ENCODE data around the gene WDR26. TPM values are rescaled to one million over a fixed set of nuclear protein-coding genes. Genes with fewer than 3 reads are reported as not detected.
A peak's percentile ranks its signal among the peaks of the same experiment; 100 is the strongest.

Gene WDR26
- total and polyA plus RNA-seq, 9 of the 15 experiments (the other 6 are each of a cell fraction or from before 2014, with no cell fraction given) = 11.5 to 66.0 (median 39.8) TPM

- TF ChIP-seq ZNF639 (CRISPR knock-in tag; conservative IDR thresholded peaks at IDR 0.05 in 1 of 2, IDR thresholded peaks at IDR 0.05 in 1 of 2) = no peak
- TF ChIP-seq ZBTB11 (CRISPR knock-in tag; IDR thresholded peaks at IDR 0.05) = 0 out of 6 replicates have a peak, but pooled peaks of 1 of the 3 experiments have one; percentile 45
- no peak for TF ChIP-seq CGGBP1 (CRISPR knock-in tag; IDR thresholded peaks at IDR 0.05)
- TF ChIP-seq NFIX (CRISPR knock-in tag; IDR thresholded peaks at IDR 0.05; ENCODE audit: low read depth) = no peak
- no peak for TF ChIP-seq BDP1 (IDR thresholded peaks at IDR 0.05; ENCODE audit: insufficient read depth, insufficient read length)
- TF ChIP-seq ZNF436 (CRISPR knock-in tag; IDR thresholded peaks at IDR 0.05) = no peak
- no peak for TF ChIP-seq KLF1 (tag; IDR thresholded peaks at IDR 0.05)
- TF ChIP-seq POLR3G (IDR thresholded peaks at IDR 0.05; ENCODE audit: extremely low read depth, insufficient read length, insufficient replicate concordance) = no peak
- TF ChIP-seq ZNF395 (CRISPR knock-in tag; IDR thresholded peaks at IDR 0.05) = peak; percentile 23; the same call in 1 of the 2 replicates
- TF ChIP-seq THAP12 (CRISPR knock-in tag; IDR thresholded peaks at IDR 0.05) = no peak
- no peak for TF ChIP-seq PRDM10 (IDR thresholded peaks at IDR 0.05; ENCODE audit: partially characterized antibody)
Observed at GRCh38 chr1:224458996-224459395, 24.4 kb upstream of the WDR26 start (continued).

All from K562 (cell line).